Measurements from ENCODE around the gene CCDC92B.

CCDC92B gene

GRCh38 chr17:2749058-2749783 lies at the start of gene CCDC92B:
CCDC92B (minus strand) TSS chr17:2749652; CDS start chr17:2735145, 14,507 bp downstream.
- H3K4me3 ChIP-seq (ENCODE audit: low read depth, low read length): no peak within 1 kb of the TSS
- no peak for DNase-seq (ENCODE audit: low read depth)
- TF ChIP-seq CTCF (IDR thresholded peaks at IDR 0.05; ENCODE audit: low read depth, low read length, missing control alignments): no peak
- in situ Hi-C loops (cut with HindIII; ENCODE audit: low sequenced_read_pairs): no loop called here

- in situ Hi-C loops (cut with HindIII; ENCODE audit: low sequenced_read_pairs): no loop called here
- no peak overlapping the region for H3K4me3 ChIP-seq (ENCODE audit: low read depth, low read length)
- no peak for TF ChIP-seq CTCF (IDR thresholded peaks at IDR 0.05; ENCODE audit: low read depth, low read length, missing control alignments)
- no peak for DNase-seq (ENCODE audit: low read depth)
Observed at GRCh38 chr17:2798678-2799077, 49.2 kb upstream of the CCDC92B start.

DNA sequence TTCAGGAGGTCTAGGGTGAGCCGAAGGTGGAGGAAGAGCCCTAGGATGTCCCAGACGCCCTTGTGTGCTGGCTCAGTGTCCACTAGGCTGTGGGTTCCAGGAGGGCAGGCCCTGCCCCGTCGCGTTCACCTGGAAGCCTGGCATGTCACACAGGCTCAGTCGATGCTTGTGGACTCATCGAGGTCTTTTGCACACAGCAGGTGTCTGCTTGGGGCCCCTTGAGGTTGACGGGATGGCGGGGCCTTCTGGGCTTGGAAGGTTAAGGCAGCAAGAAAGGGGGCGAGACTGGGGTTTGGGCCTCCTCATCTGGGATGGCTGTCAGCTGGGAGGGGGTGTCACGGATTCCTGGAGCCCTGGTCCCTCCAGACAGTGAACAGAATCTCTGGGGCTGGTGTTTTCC lies 48.7 kb upstream of the CCDC92B start:
- H3K4me3 ChIP-seq (ENCODE audit: low read depth, low read length): no peak overlapping the region
- DNase-seq (ENCODE audit: low read depth): no peak
- TF ChIP-seq CTCF (IDR thresholded peaks at IDR 0.05; ENCODE audit: low read depth, low read length, missing control alignments): no peak
- in situ Hi-C loops (cut with HindIII; ENCODE audit: low sequenced_read_pairs): no loop called here

DNA sequence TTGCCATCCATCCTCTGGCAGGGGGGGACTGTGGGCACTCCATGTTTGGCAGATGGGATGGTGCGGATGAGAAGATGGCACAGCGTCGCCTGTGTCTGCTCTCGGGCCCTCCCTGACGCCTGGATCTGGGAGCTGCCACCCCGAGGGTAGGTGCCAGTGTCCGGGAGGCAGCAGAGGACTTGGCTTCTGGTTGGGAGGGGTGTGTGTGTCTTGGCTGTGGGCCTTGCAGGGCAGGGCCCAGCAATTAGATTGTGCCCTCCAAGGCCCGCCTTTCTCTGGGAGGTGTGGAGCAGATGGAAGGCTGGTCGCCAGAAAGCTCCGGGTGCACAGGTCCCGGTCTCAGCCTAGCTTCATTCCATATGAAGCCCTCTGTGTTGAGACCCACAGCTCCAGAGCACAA lies 48.2 kb upstream of the CCDC92B start:
- in situ Hi-C loops (cut with HindIII; ENCODE audit: low sequenced_read_pairs): no loop called here
- DNase-seq (ENCODE audit: low read depth): no peak
- TF ChIP-seq CTCF (IDR thresholded peaks at IDR 0.05; ENCODE audit: low read depth, low read length, missing control alignments): no peak
- H3K4me3 ChIP-seq (ENCODE audit: low read depth, low read length): no peak overlapping the region

DNA sequence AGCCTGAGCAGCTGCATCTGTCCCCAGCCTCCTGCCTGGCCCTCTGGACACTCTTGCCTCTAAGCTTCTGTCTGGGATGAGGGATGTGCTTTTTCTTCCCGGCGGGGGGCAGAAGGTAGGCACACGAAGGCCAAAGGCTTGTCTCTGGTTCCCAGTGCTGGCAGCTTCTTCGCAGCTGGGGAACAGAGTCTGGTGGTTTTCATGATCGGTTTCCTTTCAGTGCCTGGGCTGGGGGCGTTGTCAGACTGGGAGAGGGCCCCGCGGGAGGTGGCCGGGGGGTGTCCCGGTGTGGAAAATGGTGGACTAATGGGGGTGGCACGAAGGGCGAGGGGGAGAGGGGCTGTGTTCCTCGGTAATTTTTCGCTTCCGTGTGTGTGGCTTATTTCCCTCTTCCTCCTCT lies 47.8 kb upstream of the CCDC92B start:
- no peak for TF ChIP-seq CTCF (IDR thresholded peaks at IDR 0.05; ENCODE audit: low read depth, low read length, missing control alignments)
- DNase-seq (ENCODE audit: low read depth): no peak
- H3K4me3 ChIP-seq (ENCODE audit: low read depth, low read length): no peak overlapping the region
- in situ Hi-C loops (cut with HindIII; ENCODE audit: low sequenced_read_pairs): no loop called here

DNA sequence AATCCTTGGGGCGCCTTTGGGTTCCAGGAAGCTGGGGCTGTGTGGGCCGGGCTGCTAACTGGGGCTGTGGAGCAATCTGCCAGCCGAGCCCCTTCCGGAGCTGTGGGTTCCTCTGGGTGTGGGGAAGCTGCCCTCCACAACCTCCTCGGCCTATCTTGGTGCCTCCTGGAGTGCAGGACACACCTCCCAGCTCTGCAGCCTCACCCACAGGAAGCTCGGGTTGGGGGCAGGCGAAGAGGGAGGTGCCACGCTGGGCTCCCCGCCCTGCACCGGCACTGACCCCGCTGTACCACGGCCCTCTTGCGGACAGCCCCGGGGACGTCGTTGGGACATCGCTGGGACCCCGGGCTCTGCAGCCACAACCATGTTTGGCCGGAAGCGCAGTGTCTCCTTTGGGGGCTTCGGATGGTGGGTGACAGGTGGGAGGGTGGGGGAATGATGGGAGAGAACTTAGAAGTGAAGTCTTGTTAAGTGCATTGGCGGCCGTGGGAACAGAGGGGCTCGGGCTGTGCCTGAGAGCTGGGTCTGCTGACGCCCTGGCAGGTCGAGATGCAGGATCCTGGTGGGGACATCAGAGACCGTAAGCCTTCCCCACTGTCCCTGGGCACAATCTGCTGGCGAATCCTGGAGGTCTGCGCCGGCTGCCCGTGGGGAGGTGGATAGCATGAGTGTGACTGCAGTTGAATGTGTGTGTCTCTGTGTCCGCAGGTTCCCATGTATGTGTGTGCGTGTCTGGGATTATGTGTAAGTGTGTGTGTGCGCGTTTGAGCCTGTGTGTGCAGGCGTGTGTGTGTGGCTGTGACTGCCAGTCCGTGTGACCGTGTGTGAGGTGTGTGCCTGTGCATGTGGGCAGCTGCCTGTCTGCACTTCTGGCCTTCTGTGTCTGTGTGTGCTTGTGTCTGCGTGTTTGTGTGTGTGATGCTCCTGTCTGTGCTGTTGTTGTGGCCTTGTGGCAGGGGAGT lies 47.0 kb upstream of the CCDC92B start, which contains the start of gene RAP1GAP2:
TSS of gene RAP1GAP2 (plus strand) at position 275 of the 962 bp plus-strand sequence. CDS start at position 365, 90 bp downstream.
- TF ChIP-seq CTCF (IDR thresholded peaks at IDR 0.05; ENCODE audit: low read depth, low read length, missing control alignments): no peak
- no peak for DNase-seq (ENCODE audit: low read depth)
- no peak within 1 kb of the TSS for H3K4me3 ChIP-seq (ENCODE audit: low read depth, low read length)
- in situ Hi-C loops (cut with HindIII; ENCODE audit: low sequenced_read_pairs): no loop called here
